Endothelial cell of coronary artery (primary cell): ENCODE data around the gene GOLGA6L25. TPM values are rescaled to one million over a fixed set of nuclear protein-coding genes. Genes with fewer than 3 reads are reported as not detected.

Experiments
- total RNA-seq: library from RNA; depleted of rRNA; stranded (reverse); fragments of >200 nt; gene quantifications from 2 replicates; pipeline ENCODE4 v1.2.3, GENCODE V29; 2014

GOLGA6L25 gene, protein sequence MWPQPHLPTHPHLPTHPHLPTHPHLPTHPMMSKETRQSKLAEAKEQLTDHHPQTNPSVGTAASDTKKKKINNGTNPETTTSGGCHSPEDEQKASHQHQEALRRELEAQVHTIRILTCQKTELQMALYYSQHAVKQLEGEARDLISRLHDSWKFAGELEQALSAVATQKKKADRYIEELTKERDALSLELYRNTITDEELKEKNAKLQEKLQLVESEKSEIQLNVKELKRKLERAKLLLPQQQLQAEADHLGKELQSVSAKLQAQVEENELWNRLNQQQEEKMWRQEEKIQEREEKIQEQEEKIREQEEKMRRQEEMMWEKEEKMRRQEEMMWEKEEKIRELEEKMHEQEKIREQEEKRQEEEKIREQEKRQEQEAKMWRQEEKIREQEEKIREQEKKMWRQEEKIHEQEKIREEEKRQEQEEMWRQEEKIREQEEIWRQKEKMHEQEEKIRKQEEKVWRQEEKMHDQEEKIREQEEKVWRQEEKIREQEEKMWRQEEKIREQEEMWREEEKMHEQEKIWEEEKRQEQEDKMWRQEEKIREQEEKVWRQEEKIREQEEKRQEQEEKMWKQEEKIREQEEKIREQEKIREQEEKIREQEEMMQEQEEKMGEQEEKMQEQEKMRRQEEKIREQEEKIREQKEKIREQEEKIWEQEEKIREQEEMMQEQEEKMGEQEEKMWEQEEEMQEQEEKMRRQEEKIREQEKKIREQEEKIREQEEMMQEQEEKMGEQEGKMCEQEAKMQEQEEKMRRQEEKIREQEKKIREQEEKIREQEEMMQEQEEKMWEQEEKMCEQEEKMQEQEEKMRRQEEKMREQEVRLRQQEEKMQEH
- not detected in 2 replicates for total RNA-seq

DNA sequence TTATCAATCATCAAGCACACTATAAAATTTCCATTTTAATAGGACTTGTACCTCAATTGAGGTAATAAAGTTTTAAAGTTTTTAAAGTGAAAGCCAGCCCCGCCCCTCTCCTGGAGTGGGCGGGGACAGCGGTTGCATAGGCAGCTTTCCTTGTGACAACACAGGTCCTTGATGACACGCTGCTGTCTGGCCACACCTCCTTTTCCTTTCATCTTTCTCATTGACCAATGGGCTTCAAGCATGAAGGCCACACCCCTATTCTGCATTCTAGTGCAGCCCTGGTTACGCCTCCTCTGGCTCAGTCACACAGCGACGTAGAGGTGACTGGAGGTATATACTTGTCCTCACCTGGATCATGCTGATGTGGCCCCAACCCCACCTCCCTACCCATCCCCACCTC, at the start of gene GOLGA6L25:
TSS of gene GOLGA6L25 (plus strand) at position 301 of the 400 bp plus-strand sequence. CDS start at position 362, 61 bp downstream.

DNA sequence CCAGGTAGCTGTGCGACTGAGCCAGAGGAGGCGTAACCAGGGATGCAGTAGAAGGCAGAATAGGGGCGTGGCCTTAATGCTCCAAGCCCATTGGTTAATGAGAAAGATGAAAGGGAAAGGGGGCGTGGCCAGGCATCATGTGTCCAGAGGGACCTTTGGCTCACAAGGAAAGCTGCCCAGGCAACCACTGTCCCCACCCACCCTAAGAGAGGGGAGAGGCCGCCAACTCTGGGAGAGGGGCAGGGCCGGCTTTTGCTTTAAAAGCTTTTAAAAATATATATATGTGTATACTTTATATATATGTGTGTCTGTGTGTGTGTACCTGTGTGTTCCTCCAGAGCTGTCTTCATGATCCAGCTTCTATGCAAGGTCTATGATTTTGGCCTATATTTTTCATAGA, 20.4 kb upstream of the GOLGA6L25 start, which contains the start of gene GOLGA8G:
TSS of gene GOLGA8G (minus strand) at position 18 of the 400 bp plus-strand sequence. CDS start 62 bp downstream, outside the sequence.

Other genes with a start within 250 kb of the GOLGA6L25 start
- 49.8 and 63.6 TPM in 2 replicates for gene HERC2, start 231.4 kb upstream of the GOLGA6L25 start, total RNA-seq
- gene GOLGA6L24, start 195.5 kb upstream of the GOLGA6L25 start, total RNA-seq: not detected in 2 replicates
- gene GOLGA8F, start 174.9 kb upstream of the GOLGA6L25 start, total RNA-seq: not detected in 2 replicates
- gene GOLGA8G, start 20.6 kb upstream of the GOLGA6L25 start, total RNA-seq: not detected in 2 replicates
- 0.09 and 0.94 TPM in 2 replicates for gene GOLGA8M, start 158.9 kb downstream of the GOLGA6L25 start, total RNA-seq